ENCODE data around the gene CCDC88C.

CCDC88C gene

GRCh38 chr14:91360490-91361232 lies 57.0 kb downstream of the CCDC88C start:
- no peak for DNase-seq (ENCODE audit: low read depth)
- H3K4me3 ChIP-seq (ENCODE audit: low read length): no peak overlapping the region
- TF ChIP-seq CTCF (conservative IDR thresholded peaks at IDR 0.05; ENCODE audit: low read depth, low read length): no peak

DNA sequence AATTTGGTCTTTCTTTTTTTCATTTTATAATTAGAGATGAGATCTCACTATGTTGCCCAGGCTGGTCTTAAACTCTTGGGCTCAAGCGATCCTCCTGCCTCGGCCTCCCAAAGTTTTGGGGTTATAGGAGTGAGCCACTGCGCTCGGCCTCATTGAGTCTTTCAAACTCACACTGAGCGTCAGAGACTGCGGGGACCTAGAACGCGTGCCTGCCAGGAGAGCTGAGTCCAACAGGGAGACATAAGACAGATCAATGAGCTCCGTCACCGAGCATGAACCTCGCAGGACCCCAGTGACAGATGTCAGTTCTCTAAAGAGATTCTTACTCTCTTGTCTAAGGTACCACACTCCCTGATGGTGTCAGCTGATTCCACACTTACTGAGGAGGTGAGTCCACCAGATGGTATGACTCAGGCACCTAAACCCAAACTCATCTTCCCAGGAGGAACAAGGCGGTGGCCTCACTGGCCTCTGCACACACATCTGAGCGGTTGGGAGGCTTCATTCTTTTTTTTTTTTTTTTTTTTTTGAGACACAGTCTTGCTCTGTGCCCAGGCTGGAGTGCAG lies 58.9 kb downstream of the CCDC88C start:
- no peak for DNase-seq (ENCODE audit: low read depth)
- H3K4me3 ChIP-seq (ENCODE audit: low read length): no peak overlapping the region
- no peak for TF ChIP-seq CTCF (conservative IDR thresholded peaks at IDR 0.05; ENCODE audit: low read depth, low read length)

DNA sequence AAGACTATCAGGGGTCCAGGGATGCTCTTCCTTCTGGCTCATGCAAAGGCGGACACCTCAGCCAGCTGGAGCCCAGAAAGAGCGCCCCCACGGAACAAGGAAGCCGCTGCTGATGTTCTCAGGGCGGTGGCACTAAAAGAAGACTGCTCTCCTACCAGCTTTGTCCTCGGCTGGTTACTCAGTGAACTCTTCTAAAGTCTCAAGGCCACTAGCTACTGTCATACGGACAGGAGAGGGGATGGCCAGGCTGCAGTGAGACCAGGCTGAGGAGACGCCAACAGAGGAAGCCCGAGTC lies 59.6 kb downstream of the CCDC88C start:
- no peak overlapping the region for H3K4me3 ChIP-seq (ENCODE audit: low read length)
- TF ChIP-seq CTCF (conservative IDR thresholded peaks at IDR 0.05; ENCODE audit: low read depth, low read length): no peak
- no peak for DNase-seq (ENCODE audit: low read depth)

- DNase-seq (ENCODE audit: low read depth): no peak
- no peak overlapping the region for H3K4me3 ChIP-seq (ENCODE audit: low read length)
- no peak for TF ChIP-seq CTCF (conservative IDR thresholded peaks at IDR 0.05; ENCODE audit: low read depth, low read length)
These were observed 60.2 kb downstream of the CCDC88C start for GRCh38 chr14:91357272-91358024.

DNA sequence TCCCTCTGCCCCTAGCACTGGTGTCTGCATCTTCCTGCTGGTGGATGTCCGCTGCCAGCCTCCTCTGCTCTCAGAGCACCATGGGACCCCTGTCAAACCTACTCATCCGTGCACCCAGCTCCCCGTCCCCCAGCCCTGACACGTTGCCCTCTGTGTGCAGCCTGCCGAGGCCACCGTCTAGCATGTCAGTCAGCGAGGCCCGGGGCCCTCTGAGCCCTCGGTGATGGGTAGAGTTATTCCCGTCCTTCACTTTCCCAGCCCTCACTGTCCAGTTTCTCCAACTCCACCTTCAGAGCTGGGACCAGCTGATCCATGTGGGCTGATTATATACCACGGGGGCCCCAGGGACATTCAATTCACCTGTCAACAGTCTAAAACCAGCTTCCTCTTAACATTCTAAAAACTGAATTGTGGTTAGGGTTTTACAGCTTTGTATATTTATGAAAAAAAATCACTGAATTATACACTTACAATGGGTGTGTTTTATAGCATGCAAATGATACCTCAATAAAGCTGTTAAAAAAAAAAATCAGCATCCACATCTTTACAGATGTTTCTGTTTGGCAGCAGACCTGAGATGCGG lies 61.3 kb downstream of the CCDC88C start:
- TF ChIP-seq CTCF (conservative IDR thresholded peaks at IDR 0.05; ENCODE audit: low read depth, low read length): no peak
- DNase-seq (ENCODE audit: low read depth): no peak
- H3K4me3 ChIP-seq (ENCODE audit: low read length): no peak overlapping the region

DNA sequence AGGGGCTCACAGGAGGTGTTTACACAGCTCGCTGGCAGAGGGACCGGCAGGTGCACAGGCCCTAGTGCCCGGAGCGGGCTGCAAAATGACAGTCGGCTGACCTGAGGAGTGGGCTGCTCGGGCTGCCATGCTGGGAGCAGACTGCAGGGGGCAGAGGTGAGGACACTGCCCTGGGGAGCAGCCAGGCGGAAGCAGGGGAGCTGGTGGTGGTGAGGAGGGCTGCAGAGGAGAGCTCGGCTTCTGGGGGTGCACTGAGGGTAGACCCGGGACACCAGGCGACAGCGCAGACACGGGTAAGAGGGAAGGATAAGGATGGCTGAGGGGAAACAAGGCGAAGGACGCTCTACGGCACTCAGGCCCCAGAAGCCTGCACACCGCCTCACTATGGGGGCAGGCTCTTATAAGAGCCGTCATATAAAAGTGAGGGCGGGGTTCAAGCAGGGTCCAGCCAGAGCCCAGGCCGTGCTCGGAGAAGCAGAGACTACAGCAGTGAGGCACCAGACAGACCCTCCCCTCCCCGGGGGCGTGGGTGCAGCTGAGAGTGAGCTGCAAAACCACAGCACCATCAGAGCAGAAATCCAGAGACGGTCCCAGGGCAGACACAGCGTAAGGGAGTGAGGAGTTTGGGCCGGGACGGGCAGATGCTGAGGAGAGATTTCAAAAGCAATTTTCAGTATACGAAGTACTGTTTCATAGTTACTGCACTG lies 62.5 kb downstream of the CCDC88C start:
- no peak overlapping the region for H3K4me3 ChIP-seq (ENCODE audit: low read length)
- TF ChIP-seq CTCF (conservative IDR thresholded peaks at IDR 0.05; ENCODE audit: low read depth, low read length): peak; percentile 41
- DNase-seq (ENCODE audit: low read depth): no peak
